Posterior vena cava (tissue), 2 donors: ENCODE results near the gene ADGRV1. TPM values are rescaled to one million over a fixed set of nuclear protein-coding genes. Genes with fewer than 3 reads are reported as not detected.

Experiments used
- DNase-seq: peaks from one replicate; pipeline ENCODE4 v3.0.0-alpha.2; 2020; ENCODE audit warnings: low spot score
- intact Hi-C, 2 donors: fragments of 100-400 bp; cut with DNase I; formaldehyde crosslinking; loops; one replicate each; pipeline versions ENCODE4 v1.14.1 to v1.14.2; 2022 to 2023
- total RNA-seq, 2 donors: library from RNA; stranded (reverse); fragmentation: NEBNext Ultra II Directional; extraction: Animal tissue kit (Norgen Biotek cat#: 25700); gene quantifications; one replicate each; pipeline ENCODE4 v1.2.1, GENCODE V29; 2021
- donor health status: DM: yes; HTN: yes; CAD: no.
- donor health status: DM: yes; HTN: yes; CAD: no.

ADGRV1 gene
- total RNA-seq, 2 donors from 2014 or later, result 0.19 TPM; not detected in 1

- intact Hi-C loops, result no loop called here
- DNase-seq, result no peak
Measured at GRCh38 chr5:91121347-91121993, 562.9 kb downstream of the ADGRV1 start.

- DNase-seq, result no peak
- intact Hi-C loops, result no loop called here
Measured at GRCh38 chr5:91122651-91123050, 564.1 kb downstream of the ADGRV1 start.

DNA sequence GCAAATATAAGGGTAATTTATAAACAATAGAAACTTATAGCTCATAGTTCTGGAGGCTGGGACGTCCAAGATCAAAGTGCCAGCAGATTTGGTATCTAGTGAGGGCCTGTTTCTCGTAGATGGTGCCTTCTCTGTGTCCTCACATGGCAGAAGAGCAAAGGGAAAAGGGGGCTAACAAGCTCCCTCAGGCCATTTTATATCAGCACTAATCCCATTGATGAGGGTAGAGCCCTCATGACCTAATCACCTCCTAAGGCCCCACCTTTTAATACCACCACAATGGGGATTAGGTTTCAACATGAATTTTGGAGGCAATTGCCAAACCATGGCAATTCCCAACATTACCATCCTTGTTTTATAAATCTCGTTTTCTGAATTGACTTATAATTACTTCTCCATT is 564.7 kb downstream of the ADGRV1 start:
- intact Hi-C loops, result no loop called here
- no peak for DNase-seq

GRCh38 chr5:91123901-91124300 is 565.3 kb downstream of the ADGRV1 start:
- intact Hi-C loops, result no loop called here
- DNase-seq, result no peak

GRCh38 chr5:91125916-91126315 is 567.3 kb downstream of the ADGRV1 start:
- intact Hi-C loops, result no loop called here
- no peak for DNase-seq

GRCh38 chr5:91126448-91126847 is 567.9 kb downstream of the ADGRV1 start:
- intact Hi-C loops, result no loop called here
- DNase-seq, result no peak

GRCh38 chr5:91126888-91127287 is 568.3 kb downstream of the ADGRV1 start:
- DNase-seq, result no peak
- intact Hi-C loops, result no loop called here

- intact Hi-C loops, result no loop called here
- no peak for DNase-seq
Measured at GRCh38 chr5:91127456-91128081, 569.0 kb downstream of the ADGRV1 start.

GRCh38 chr5:91128604-91129003 is 570.0 kb downstream of the ADGRV1 start:
- DNase-seq, result no peak
- intact Hi-C loops, result no loop called here

GRCh38 chr5:91129748-91130147 is 571.2 kb downstream of the ADGRV1 start:
- intact Hi-C loops, result no loop called here
- no peak for DNase-seq

DNA sequence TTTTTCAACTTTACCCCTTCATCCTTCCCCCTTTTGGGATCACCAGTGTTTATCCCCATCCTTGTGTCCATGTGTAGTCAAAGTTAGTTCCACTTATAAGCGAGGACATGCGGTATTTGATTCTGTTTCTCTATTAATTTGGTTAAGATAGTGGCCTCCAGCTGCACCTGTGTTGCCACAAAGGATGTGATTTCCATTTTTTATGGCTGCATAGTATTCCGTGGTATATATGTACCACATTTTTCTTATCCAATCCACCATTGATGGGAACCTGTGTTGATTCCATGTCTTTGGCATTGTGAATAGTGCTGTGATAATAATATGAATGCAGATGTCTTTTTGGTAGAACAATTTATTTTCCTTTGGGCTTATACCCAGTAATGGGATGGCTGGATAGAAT is 572.2 kb downstream of the ADGRV1 start:
- intact Hi-C loops, result no loop called here
- no peak for DNase-seq

DNA sequence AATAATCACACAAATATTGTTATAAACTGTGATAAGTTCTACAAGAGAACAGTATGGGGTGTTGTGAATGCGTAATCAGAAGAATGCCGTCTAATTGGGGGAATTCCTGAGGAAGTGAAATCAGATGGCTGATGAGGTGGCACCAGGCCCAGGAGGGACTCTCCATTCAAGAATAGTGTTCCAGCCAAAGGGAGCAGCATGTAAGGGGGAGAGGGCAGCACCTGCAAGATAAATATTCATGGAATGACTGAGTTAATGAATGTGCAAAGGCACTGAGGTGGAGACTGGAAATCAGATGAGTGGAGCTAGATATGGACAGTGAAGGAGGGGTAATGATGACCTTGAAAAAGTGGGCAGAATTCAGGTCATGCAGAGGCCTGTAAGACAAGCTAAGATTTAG is 574.0 kb downstream of the ADGRV1 start:
- intact Hi-C loops, result no loop called here
- no peak for DNase-seq

DNA sequence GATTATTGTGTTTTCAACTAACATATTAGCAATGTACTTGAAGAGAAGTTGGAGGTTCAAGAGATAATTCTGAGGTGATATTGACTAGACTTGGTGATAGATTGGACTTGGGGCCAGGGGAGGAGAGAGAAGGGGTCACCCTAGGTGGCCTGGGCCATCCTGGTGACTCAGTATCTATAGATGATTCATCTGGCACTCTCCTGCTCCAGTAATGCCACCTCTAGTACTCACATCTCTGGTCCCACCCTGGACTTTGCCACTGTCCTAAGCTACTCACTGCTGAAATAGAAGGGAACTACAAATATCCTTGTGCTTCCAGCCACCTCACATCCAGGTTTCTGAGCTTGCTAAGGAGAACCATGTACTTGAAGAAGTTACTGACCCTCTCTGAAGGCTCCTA is 574.6 kb downstream of the ADGRV1 start:
- DNase-seq, result no peak
- intact Hi-C loops, result no loop called here

- intact Hi-C loops, result loop anchor here in 1 of 2 donors (5.0 kb wide), 1 partner anchor 822 kb away; no protein-coding TSS in a partner anchor
- no peak for DNase-seq
Measured at GRCh38 chr5:91135475-91136248, 577.1 kb downstream of the ADGRV1 start.

- no peak for DNase-seq
- intact Hi-C loops, result loop anchor here in 1 of 2 donors (5.0 kb wide), 1 partner anchor 821 kb away; no protein-coding TSS in a partner anchor
Measured at GRCh38 chr5:91136271-91136670, 577.7 kb downstream of the ADGRV1 start.

DNA sequence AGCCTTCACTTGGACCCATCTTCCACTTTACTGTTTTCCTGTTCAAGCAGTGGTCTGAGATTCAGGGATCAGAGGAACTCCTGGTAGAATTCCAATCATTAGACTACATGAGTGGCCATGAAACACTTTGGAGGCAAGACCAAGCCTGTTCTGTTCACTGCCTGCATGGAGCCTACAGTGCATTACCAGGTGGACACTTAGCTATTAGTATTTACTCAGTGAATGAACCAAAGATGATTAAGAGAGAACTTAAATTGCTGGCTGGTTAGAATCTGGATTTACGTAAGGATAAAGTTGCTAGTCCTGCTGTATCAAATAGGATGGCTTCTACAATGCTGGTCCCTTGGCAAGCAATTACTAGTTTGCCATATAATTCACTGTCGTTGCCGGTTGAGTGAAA is 579.0 kb downstream of the ADGRV1 start:
- intact Hi-C loops, result loop anchor here in 1 of 2 donors (5.0 kb wide), 1 partner anchor 820 kb away; no protein-coding TSS in a partner anchor
- DNase-seq, result no peak

DNA sequence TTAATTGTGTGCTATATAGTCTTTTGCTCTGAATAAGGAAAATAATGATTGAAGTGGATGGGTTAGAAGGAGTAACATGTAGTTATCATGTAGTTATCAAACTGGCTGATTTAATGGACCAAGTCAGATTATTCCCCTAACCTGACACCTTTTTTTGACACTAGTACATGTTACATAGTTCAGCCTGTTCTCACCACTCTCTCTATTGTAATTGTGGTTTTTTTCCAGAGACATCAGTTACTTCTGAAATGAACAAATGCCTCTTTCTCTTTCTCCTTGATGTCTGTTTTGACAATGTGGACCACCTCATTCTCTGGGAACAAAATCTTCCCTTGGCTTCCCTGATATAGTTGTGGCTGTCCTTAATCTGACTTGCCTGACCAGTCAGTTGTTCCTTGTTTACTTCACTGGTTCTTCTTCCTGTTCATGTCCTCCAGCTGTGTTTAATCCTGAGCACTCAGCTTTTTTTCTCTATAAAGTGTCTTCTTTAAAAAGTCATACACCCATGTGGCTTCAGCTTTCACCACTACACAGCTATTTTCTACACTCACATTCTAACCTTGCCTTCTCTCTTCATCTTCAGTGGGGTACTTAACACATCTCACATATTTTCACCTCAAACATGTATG is 581.1 kb downstream of the ADGRV1 start:
- DNase-seq, result no peak
- intact Hi-C loops, result loop anchor here in 1 of 2 donors (5.0 kb wide), 1 partner anchor 818 kb away; no protein-coding TSS in a partner anchor

GRCh38 chr5:91140657-91141056 is 582.1 kb downstream of the ADGRV1 start:
- intact Hi-C loops, result no loop called here
- no peak for DNase-seq

DNA sequence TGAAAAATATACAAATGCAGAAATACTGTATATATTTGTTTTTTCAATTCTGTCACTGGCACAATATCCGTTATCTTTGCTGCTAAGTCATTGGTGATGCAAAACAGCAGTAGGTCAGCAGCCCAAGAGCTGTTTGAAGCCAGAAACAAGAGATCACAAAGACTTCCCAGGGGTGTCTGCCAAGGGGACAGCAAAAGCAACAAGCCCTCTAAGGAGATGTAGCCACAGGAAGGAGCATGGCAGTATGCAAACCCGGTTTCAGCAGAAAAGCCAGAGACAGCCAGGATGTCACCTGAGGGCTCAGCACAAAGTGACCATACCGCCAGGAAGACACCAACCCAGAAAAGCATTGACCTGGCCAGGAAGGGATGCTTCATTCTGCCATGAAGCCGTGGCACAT is 583.0 kb downstream of the ADGRV1 start:
- intact Hi-C loops, result no loop called here
- DNase-seq, result no peak

DNA sequence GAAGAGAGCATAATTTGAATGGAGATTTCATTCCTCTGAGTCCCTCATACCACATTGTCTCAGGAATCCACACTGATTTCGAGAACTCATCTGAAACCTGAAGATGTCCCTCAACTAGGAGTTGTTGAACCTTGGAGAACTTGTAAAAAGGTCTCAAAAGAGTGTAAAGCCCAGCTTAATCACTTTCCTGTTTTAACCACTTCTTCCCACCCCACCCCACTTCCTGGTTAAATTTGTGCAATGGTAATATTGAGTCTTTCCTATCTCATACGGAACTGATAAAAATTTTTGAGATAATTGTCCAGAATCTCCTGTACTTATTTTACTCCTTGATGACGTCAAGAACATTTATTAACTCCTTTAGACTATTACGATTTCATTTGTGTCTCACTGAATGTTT is 583.8 kb downstream of the ADGRV1 start:
- intact Hi-C loops, result no loop called here
- no peak for DNase-seq
